IMR-90 (cell line): Measurements from ENCODE around the gene PLCB4. TPM values are rescaled to one million over a fixed set of nuclear protein-coding genes. Genes with fewer than 3 reads are reported as not detected.

Source experiments
- ATAC-seq: fragments of 200-7000 bp; cut with Tn5 transposase; 2 replicates; pipeline ENCODE4 v1.9.1; 2020; ENCODE audit warnings: low read depth, mild to moderate bottlenecking, moderate library complexity
- BruUV-seq: library from RNA; stranded (reverse); fragments of 400-500 nt; replicated peaks from 2 replicates; lab custom pipeline; 2021; lab: Mats Ljungman, UMichigan
- CTCF ChIA-PET: fragments of 300-600 bp; formaldehyde crosslinking; extraction: SDS; loops from one replicate; lab custom pipeline; 2021; ENCODE audit warnings: antibody characterized with exemption; lab: Yijun Ruan, JAX
- POLR2A ChIA-PET: fragments of 300-600 bp; sonication (Branson Sonifier 250); formaldehyde crosslinking; loops from one replicate; lab custom pipeline; 2022; ENCODE audit warnings: antibody characterized with exemption; ENCODE audit not compliant: unreplicated experiment; lab: Charles Lee
- DNase-seq: peaks from one replicate; pipeline ENCODE4 v3.0.0; 2013
- H2AFZ ChIP-seq: replicated peaks from 2 replicates; pipeline ENCODE3; 2013; ENCODE audit warnings: low read length, mild to moderate bottlenecking; ENCODE audit not compliant: poor library complexity
- H2AK5ac ChIP-seq: 2 replicates; pipeline ENCODE4 v1.6.1; 2013; ENCODE audit warnings: low read depth, low read length, inconsistent platforms
- H2AK9ac ChIP-seq: replicated peaks from 2 replicates; pipeline ENCODE3; 2013; ENCODE audit warnings: mild to moderate bottlenecking, low read depth, low read length, moderate library complexity; ENCODE audit not compliant: poor library complexity
- H2BK120ac ChIP-seq: 2 replicates; pipeline ENCODE4 v1.6.1; 2013; ENCODE audit warnings: low read depth, low read length, inconsistent platforms
- H2BK15ac ChIP-seq: 3 replicates; pipeline ENCODE4 v1.6.1; 2013; ENCODE audit warnings: low read depth, low read length, inconsistent platforms
- H2BK20ac ChIP-seq: 2 replicates; pipeline ENCODE4 v1.6.1; 2013; ENCODE audit warnings: low read depth, mild to moderate bottlenecking, inconsistent platforms, low read length, moderate library complexity
- H2BK5ac ChIP-seq: 2 replicates; pipeline ENCODE4 v1.6.1; 2013; ENCODE audit warnings: mild to moderate bottlenecking, low read depth, low read length, inconsistent platforms; ENCODE audit not compliant: poor library complexity, severe bottlenecking
- H3K14ac ChIP-seq: replicated peaks from 2 replicates; pipeline ENCODE4 v1.6.1; 2013; ENCODE audit warnings: low read depth, low read length, inconsistent platforms
- H3K18ac ChIP-seq: 2 replicates; pipeline ENCODE4 v1.6.1; 2013; ENCODE audit warnings: low read depth, low read length, control low read depth
- H3K23ac ChIP-seq: 2 replicates; pipeline ENCODE4 v1.6.1; 2013; ENCODE audit warnings: low read depth, low read length, inconsistent platforms
- H3K27ac ChIP-seq: 2 replicates; pipeline ENCODE4 v1.5.1; 2013; ENCODE audit warnings: mild to moderate bottlenecking, control low read depth, low read length; ENCODE audit not compliant: insufficient read depth
- H3K27me3 ChIP-seq: 2 replicates; pipeline ENCODE4 v1.6.1; 2013; ENCODE audit warnings: low read length; ENCODE audit not compliant: control insufficient read depth, insufficient read depth
- H3K36me3 ChIP-seq: 2 replicates; pipeline ENCODE4 v1.6.1; 2013; ENCODE audit warnings: low read length, mixed read lengths; ENCODE audit not compliant: control insufficient read depth, insufficient read depth
- H3K4ac ChIP-seq: 2 replicates; pipeline ENCODE4 v1.6.1; 2013; ENCODE audit warnings: low read depth, low read length, inconsistent platforms
- H3K4me1 ChIP-seq: 2 replicates; pipeline ENCODE4 v1.6.1; 2013; ENCODE audit warnings: low read length, mixed read lengths; ENCODE audit not compliant: control insufficient read depth, insufficient read depth
- H3K4me2 ChIP-seq: 2 replicates; pipeline ENCODE4 v1.6.1; 2013; ENCODE audit warnings: low read depth, mild to moderate bottlenecking, control low read depth, low read length, moderate library complexity
- H3K4me3 ChIP-seq: 2 replicates; pipeline ENCODE4 v1.5.1; 2013; ENCODE audit warnings: low read depth, mild to moderate bottlenecking, control low read depth, low read length, moderate library complexity; ENCODE audit not compliant: insufficient read depth
- H3K56ac ChIP-seq: 2 replicates; pipeline ENCODE4 v1.6.1; 2013; ENCODE audit warnings: low read length, inconsistent platforms; ENCODE audit not compliant: insufficient read depth; ENCODE audit errors: extremely low read depth
- H3K79me1 ChIP-seq, 2 experiments: 2 replicates each; pipeline ENCODE4 v1.6.1; 2013; ENCODE audit warnings: low read length in 2 of 2, inconsistent platforms in 1 of 2, low read depth in 1 of 2
- H3K9ac ChIP-seq: 2 replicates; pipeline ENCODE4 v1.6.1; 2013; ENCODE audit warnings: low read depth, low read length, control low read depth
- H3K9me1 ChIP-seq: 2 replicates; pipeline ENCODE4 v1.6.1; 2013; ENCODE audit warnings: low read length, inconsistent platforms; ENCODE audit not compliant: insufficient read depth
- H3K9me3 ChIP-seq: 2 replicates; pipeline ENCODE4 v1.6.1; 2013; ENCODE audit warnings: low read length; ENCODE audit not compliant: control insufficient read depth, insufficient read depth
- H4K20me1 ChIP-seq: 2 replicates; pipeline ENCODE4 v1.6.1; 2013; ENCODE audit warnings: low read length, inconsistent platforms; ENCODE audit not compliant: insufficient read depth
- H4K5ac ChIP-seq: 2 replicates; pipeline ENCODE4 v1.6.1; 2013; ENCODE audit warnings: mild to moderate bottlenecking, low read depth, low read length, control low read depth
- H4K8ac ChIP-seq, 2 experiments: 2 replicates each; pipeline ENCODE4 v1.6.1; 2013; ENCODE audit warnings: low read depth in 2 of 2, low read length in 2 of 2, control low read depth in 1 of 2, inconsistent platforms in 1 of 2
- H4K91ac ChIP-seq: 2 replicates; pipeline ENCODE4 v1.6.1; 2013; ENCODE audit warnings: low read depth, low read length, inconsistent platforms; ENCODE audit not compliant: insufficient read depth
- BHLHE40 ChIP-seq: fragments of 150-350 bp; IDR thresholded peaks from 2 replicates; pipeline ENCODE4 v1.6.1; 2016; ENCODE audit warnings: mild to moderate bottlenecking, low read depth, low read length
- CEBPB ChIP-seq: IDR thresholded peaks from 2 replicates; pipeline ENCODE4 v1.6.1; 2012; ENCODE audit warnings: low read depth, low read length, improper control_type of control experiment
- FOS ChIP-seq: fragments of 150-350 bp; IDR thresholded peaks from 2 replicates; pipeline ENCODE4 v1.6.1; 2016; ENCODE audit warnings: low read depth, low read length
- MAZ ChIP-seq: IDR thresholded peaks from 2 replicates; pipeline ENCODE4 v1.6.1; 2012; ENCODE audit warnings: low read depth, mild to moderate bottlenecking, low read length, improper control_type of control experiment, moderate library complexity, borderline replicate concordance
- MXI1 ChIP-seq: IDR thresholded peaks from 2 replicates; pipeline ENCODE4 v1.6.1; 2012; ENCODE audit warnings: low read depth, mild to moderate bottlenecking, low read length, moderate library complexity, borderline replicate concordance
- NFE2L2 ChIP-seq: fragments of 150-350 bp; IDR thresholded peaks from 2 replicates; pipeline ENCODE4 v1.6.1; 2016; ENCODE audit warnings: low read depth, mild to moderate bottlenecking, low read length
- RCOR1 ChIP-seq: IDR thresholded peaks from 2 replicates; pipeline ENCODE4 v1.6.1; 2012; ENCODE audit warnings: mild to moderate bottlenecking, low read length, improper control_type of control experiment; ENCODE audit not compliant: insufficient replicate concordance
- WGBS, 2 experiments: methylation state at CpG; one replicate each; pipeline versions ENCODE4 v1.1.5 to v1.1.7; 2013; ENCODE audit warnings: missing lambda C conversion rate in 2 of 2; ENCODE audit not compliant: insufficient read length in 1 of 2; ENCODE audit errors: extremely low coverage in 2 of 2; 5-methylcytosine and 5-hydroxymethylcytosine counted together
- dilution Hi-C: fragments of 300-500 bp; cut with HindIII; formaldehyde crosslinking; loops from one replicate; pipeline ENCODE4 v1.14.3; 2018; ENCODE audit warnings: low sequenced_read_pairs; ENCODE audit not compliant: unreplicated experiment
- in situ Hi-C: fragments of 300-500 bp; cut with MboI; formaldehyde crosslinking; loops from 3 replicates; pipeline ENCODE4 v1.14.3; 2019; ENCODE audit warnings: low sequenced_read_pairs, inconsistent platforms, mixed read lengths
- intact Hi-C: fragments of 100-400 bp; cut with micrococcal nuclease; formaldehyde crosslinking; loops from 2 replicates; pipeline ENCODE4 v1.10.0; 2022
- polyA plus RNA-seq, 3 experiments: library from polyadenylated mRNA; depleted of rRNA; stranded (reverse); fragments of >200 nt; gene quantifications; 2 replicates each; pipeline ENCODE4 v1.2.3, GENCODE V29; 2012; ENCODE audit warnings: low replicate concordance in 1 of 3
- total RNA-seq: library from RNA; depleted of rRNA; stranded (reverse); fragments of >200 nt; gene quantifications from 2 replicates; pipeline ENCODE4 v1.2.3, GENCODE V29; 2012
- TF ChIP-seq, protein P1 (sequence below): conservative IDR thresholded peaks from 2 replicates; pipeline ENCODE4 v1.5.1; 2012; ENCODE audit warnings: mild to moderate bottlenecking, low read depth, low read length, improper control_type of control experiment

The PLCB4 gene
- total and polyA plus RNA-seq, 2 of the 4 experiments (the other 2 are of a cell fraction), result 12.5 to 24.0 TPM

DNA sequence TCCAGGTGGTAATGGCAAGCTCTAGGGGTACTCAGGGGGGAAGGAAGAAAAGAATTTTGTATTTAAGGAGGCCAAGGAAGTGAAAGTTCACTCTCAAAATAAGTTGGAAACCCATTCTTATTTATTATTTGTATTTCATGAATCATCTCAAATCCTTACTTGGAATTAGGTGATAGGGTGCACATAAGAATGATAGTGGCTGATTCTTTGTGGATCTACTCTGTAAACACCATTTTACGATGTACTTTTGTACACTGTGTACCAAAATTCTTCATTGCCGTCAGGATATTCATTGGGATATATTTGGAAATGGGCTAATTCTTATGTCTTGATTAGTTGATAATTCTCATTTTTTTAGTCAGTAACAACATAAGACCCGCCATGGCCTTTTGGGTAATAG is 266.0 kb downstream of the PLCB4 start:
- Histone ChIP-seq H2BK15ac (no peak overlapping the region), H3K9me3 (no peaks in the 10 kb centered on the region), H2AK5ac (no peak overlapping the region), H2BK120ac (no peak overlapping the region), H3K27ac (no peak overlapping the region), H3K4me1 (peaks cover 4% of the 10 kb centered on the region; the same call in 1 of the 2 replicates), H4K91ac (no peak overlapping the region), H3K36me3 (peaks cover 1% of the 10 kb centered on the region; the same call in 1 of the 2 replicates), H3K4me3 (no peak overlapping the region), H4K8ac (no peak overlapping the region), H3K9me1 (no peaks in the 10 kb centered on the region; the same call in 1 of the 2 replicates), H4K5ac (no peak overlapping the region), H3K4me2 (no peak overlapping the region), H2AK9ac (no peak overlapping the region), H3K56ac (no peak overlapping the region), H3K4ac (no peak overlapping the region), H4K20me1 (no peaks in the 10 kb centered on the region), H3K18ac (no peak overlapping the region), H2AFZ (no peak overlapping the region), H3K23ac (no peak overlapping the region), H3K9ac (no peak overlapping the region), H3K79me1 (peaks cover 22 to 49% of the 10 kb centered on the region in 2 experiments; a peak in 3 of 4 replicates), H2BK20ac (no peak overlapping the region), H2BK5ac (no peak overlapping the region), H3K27me3 (no peaks in the 10 kb centered on the region), H3K14ac (no peak overlapping the region)
- ATAC-seq (no peak), DNase-seq (no peak)
- ChIA-PET POLR2A (no interaction called here), CTCF (interaction anchor here (0.6 to 0.7 kb wide), 2 partner anchors 562 to 1578 kb away, joined by 3 read pairs; no protein-coding TSS in a partner anchor)
- in situ Hi-C loops (no loop called here), dilution Hi-C loops (no loop called here), intact Hi-C loops (no loop called here)
- WGBS, 2 experiments, result no CpG with 5 or more reads among the region's 3 CpGs
- BruUV-seq, result no TSS peak
- TF ChIP-seq MXI1 (no peak), MAZ (no peak), RCOR1 (no peak), FOS (no peak), CEBPB (no peak), NFE2L2 (no peak), BHLHE40 (no peak)
- TF ChIP-seq, protein P1, sequence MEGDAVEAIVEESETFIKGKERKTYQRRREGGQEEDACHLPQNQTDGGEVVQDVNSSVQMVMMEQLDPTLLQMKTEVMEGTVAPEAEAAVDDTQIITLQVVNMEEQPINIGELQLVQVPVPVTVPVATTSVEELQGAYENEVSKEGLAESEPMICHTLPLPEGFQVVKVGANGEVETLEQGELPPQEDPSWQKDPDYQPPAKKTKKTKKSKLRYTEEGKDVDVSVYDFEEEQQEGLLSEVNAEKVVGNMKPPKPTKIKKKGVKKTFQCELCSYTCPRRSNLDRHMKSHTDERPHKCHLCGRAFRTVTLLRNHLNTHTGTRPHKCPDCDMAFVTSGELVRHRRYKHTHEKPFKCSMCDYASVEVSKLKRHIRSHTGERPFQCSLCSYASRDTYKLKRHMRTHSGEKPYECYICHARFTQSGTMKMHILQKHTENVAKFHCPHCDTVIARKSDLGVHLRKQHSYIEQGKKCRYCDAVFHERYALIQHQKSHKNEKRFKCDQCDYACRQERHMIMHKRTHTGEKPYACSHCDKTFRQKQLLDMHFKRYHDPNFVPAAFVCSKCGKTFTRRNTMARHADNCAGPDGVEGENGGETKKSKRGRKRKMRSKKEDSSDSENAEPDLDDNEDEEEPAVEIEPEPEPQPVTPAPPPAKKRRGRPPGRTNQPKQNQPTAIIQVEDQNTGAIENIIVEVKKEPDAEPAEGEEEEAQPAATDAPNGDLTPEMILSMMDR, result no peak
